DMS79 (cell line): ENCODE data around the gene SRSF2.
"Not testable (repeated sequence)": the region's sequence is repeated elsewhere in the genome, so short reads cannot be mapped to it uniquely, and the experiment has no call there.

Experiments used
- DNase-seq: peaks from one replicate; lab custom pipeline; 2025; lab: John Stamatoyannopoulos, UW

Gene SRSF2

DNA sequence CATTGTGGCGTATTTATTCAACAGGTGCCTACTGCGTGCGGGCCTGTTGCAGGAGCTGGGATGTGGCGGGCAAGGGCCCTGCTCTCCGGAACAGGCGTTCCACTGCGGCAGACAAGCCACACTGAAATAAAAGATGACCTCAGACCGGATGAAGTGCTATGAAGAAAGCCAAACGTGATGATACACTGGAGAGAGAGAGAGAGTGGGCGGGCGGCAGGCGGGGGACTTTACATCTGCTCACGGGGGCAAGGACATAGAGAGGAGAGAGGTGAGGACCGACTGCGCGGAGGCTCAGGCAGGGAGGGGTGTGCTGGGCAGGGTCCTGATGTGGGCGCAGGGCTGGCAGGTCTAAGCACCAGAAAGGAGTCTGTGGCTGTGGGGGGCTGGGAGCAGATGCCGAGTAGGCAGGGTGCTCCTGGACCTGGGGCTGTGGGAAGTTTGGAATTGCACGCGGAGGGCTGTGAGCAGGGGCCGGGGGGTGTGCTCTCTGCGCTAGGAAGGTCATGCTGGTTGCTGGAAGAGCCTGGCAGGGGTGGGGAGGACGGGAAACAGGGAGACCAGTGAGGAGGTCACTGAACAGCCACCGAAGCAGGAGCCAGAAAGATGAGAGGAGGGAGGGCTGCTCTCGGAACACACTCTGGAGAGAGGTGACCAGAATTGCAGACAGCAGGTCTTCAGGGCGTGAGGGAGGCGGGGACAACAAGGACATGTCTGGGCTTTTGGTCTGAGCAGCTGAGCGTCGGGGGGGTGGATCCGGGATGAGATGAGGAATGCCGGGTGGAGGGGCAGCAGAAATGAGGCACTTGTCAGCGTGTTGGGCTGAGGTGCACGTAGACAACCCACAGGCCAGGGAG, 36.3 kb downstream of the SRSF2 start:
- DNase-seq, result no peak

DNA sequence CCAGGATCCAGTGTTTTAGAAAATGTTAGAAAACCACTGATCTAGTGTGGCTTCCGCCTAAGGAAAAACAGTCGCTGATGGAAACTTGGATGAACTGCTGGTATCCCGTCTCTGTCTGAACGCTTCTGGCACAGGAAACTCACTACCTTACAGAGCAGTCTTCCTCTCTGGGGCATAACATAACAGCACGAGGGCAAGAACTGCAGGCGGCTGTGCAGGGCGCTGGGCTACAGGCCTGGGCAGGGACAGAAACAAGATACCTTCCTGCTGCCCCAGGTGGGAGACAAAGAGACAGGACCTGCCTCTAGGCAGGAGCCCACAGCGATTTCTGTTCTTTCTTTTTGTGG, 36.9 kb downstream of the SRSF2 start:
- no peak for DNase-seq

- DNase-seq, result not testable (repeated sequence)
These were observed 38.6 kb downstream of the SRSF2 start for GRCh38 chr17:76698466-76698977.

GRCh38 chr17:76697702-76698465, 39.2 kb downstream of the SRSF2 start:
- DNase-seq, result peak; percentile 58

GRCh38 chr17:76696763-76697701, 40.1 kb downstream of the SRSF2 start:
- DNase-seq, result no peak

DNA sequence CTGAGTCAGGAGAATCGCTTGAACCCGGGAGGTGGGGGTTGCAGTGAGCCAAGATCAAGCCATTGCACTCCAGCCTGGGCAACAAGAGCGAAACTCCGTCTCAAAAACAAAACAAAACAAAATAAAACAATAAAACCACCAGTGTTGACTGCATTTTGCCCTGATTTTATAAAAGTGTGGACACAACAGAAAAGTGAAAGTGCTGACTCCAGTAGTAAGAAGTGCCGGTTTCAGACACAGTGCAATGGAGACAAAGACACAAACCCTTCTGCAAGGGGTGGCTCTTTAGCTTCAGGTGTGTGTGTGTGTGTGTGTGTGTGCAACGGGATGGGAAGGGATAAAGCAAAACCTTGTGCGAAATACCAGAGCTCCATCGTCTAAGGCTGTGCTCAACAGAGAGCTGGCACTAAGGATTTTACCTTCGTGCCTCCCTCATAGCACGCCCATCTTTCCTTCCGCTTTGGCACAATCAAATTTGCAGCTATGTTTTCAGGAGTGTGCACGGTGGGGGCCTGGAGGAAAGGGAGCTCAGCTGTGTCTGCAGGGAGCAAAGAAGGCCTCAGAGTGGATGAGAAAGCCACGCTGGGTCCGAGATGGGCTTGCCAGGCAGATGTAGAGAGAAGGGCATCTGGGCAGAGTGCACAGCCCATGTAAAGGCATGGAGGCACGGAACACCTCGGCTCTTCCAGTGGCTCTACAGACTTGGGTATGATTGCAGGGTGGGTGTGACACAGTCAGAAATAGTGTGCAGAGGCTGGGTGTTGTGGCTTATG, 41.9 kb downstream of the SRSF2 start:
- no peak for DNase-seq

GRCh38 chr17:76691379-76692191, 45.5 kb downstream of the SRSF2 start:
- no peak for DNase-seq

DNA sequence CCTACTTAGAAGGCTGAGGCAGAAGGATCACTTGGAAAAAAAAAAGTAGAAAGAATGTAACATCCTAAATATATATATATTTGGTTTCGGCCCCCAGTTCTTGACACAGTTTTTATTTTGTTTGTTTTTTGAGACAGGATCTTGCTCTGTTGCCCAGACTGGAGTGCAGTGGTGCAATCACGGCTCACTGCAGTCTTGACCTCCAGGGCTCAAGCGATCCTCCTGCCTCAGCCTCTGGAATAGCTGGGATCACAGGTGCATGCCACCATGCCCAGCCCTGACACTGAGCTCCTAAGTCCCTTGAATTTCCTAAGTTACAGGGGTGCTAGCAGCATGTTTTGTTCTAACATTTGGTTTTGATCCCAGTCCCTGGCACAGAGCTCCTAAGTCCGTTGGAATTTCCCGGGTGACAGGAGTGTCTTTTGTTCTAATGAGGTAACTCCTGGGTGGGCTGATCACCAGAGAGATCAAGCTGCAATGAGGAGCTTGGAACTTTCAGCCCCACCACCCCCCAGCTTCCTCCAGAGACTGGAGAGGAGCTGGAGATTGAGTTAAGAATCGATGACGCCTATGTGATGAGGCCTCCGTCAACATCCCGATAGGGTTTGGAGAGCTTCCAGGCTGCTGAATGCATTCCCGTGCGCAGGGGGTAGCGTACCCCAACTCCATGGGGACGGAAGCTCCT, 46.4 kb downstream of the SRSF2 start:
- DNase-seq, result no peak

- DNase-seq, result no peak
These were observed 47.3 kb downstream of the SRSF2 start for GRCh38 chr17:76689859-76690258.

GRCh38 chr17:76688165-76688622, 48.9 kb downstream of the SRSF2 start:
- no peak for DNase-seq

- DNase-seq, result no peak
These were observed 49.6 kb downstream of the SRSF2 start for GRCh38 chr17:76687298-76688164.

GRCh38 chr17:76686538-76687297, 50.4 kb downstream of the SRSF2 start:
- DNase-seq, result no peak

GRCh38 chr17:76685846-76686245, 51.3 kb downstream of the SRSF2 start:
- DNase-seq, result no peak

GRCh38 chr17:76685366-76685765, 51.8 kb downstream of the SRSF2 start:
- DNase-seq, result no peak

DNA sequence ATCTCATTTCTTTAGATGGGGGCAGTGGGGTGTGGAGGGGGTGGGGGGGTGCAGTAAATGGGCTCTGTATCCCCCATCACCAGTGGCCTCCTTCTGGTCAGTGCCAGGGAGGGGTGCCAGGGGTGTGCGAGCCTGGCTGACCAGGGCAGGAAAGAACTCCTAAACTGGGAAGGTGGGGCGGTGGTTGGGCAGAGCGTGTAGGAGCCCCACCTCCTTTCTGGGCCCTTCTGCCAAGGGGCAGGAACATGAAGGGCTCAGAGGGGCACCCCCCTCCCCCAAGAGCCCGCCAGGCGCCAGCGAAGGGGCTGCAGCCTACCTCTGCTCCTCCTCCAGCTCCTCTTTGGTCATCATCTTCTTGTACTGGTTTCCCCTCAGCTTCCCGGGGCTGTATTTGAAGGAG, 52.4 kb downstream of the SRSF2 start:
- no peak for DNase-seq
